PC-9 (cell line): ENCODE data around the gene DNAJB12. TPM values are rescaled to one million over a fixed set of nuclear protein-coding genes. Genes with fewer than 3 reads are reported as not detected.

Experiments
- BruUV-seq: library from RNA; stranded (reverse); fragments of 400-500 nt; replicated peaks from 2 replicates; lab custom pipeline; 2021; lab: Mats Ljungman, UMichigan
- CTCF ChIA-PET: fragments of 300-600 bp; sonication (Branson Sonifier 250); formaldehyde crosslinking; loops from one replicate; lab custom pipeline; 2022; ENCODE audit warnings: antibody characterized with exemption; lab: Charles Lee
- POLR2A ChIA-PET: fragments of 300-600 bp; sonication (Branson Sonifier 250); formaldehyde crosslinking; loops from one replicate; lab custom pipeline; 2022; ENCODE audit warnings: antibody characterized with exemption; ENCODE audit not compliant: unreplicated experiment; lab: Charles Lee
- DNase-seq, 2 experiments: peaks; one replicate each; pipeline versions ENCODE4 v3.0.0 to v3.0.0-alpha.2; 2015 to 2022; ENCODE audit warnings: mixed read lengths in 1 of 2
- H2AFZ ChIP-seq: fragments of 200-600 bp; sonication (generic); 2 replicates; pipeline ENCODE4 v1.8.1; 2017; ENCODE audit warnings: antibody characterized with exemption
- H3F3A ChIP-seq: fragments of 200-600 bp; sonication (generic); 2 replicates; pipeline ENCODE4 v1.8.1; 2017; ENCODE audit warnings: antibody characterized with exemption, mild to moderate bottlenecking, low read depth; ENCODE audit not compliant: insufficient read depth
- H3K27ac ChIP-seq: fragments of 200-600 bp; sonication (generic); 2 replicates; pipeline ENCODE4 v1.6.1; 2016; ENCODE audit warnings: mixed run types
- H3K27me3 ChIP-seq: fragments of 200-600 bp; sonication (generic); 2 replicates; pipeline ENCODE4 v1.6.1; 2016; ENCODE audit warnings: low read depth, mixed run types; ENCODE audit not compliant: insufficient read depth
- H3K36me3 ChIP-seq: fragments of 200-600 bp; sonication (generic); 2 replicates; pipeline ENCODE4 v1.6.1; 2016; ENCODE audit warnings: low read depth, mixed run types
- H3K4me1 ChIP-seq: fragments of 200-600 bp; sonication (generic); replicated peaks from 2 replicates; pipeline ENCODE4 v1.6.1; 2016; ENCODE audit warnings: mixed run types; ENCODE audit not compliant: insufficient read depth
- H3K4me2 ChIP-seq: fragments of 200-600 bp; sonication (generic); 2 replicates; pipeline ENCODE4 v1.6.1; 2017; ENCODE audit warnings: mixed run types
- H3K4me3 ChIP-seq: fragments of 200-600 bp; sonication (generic); 2 replicates; pipeline ENCODE4 v1.6.1; 2016; ENCODE audit warnings: mixed run types
- H3K79me2 ChIP-seq: fragments of 200-600 bp; sonication (generic); 2 replicates; pipeline ENCODE4 v1.6.1; 2017; ENCODE audit warnings: low read depth, mixed run types
- H3K9me2 ChIP-seq: fragments of 200-600 bp; sonication (generic); 2 replicates; pipeline ENCODE4 v1.8.1; 2017; ENCODE audit warnings: mild to moderate bottlenecking; ENCODE audit not compliant: insufficient read depth
- H3K9me3 ChIP-seq: fragments of 200-600 bp; sonication (generic); 2 replicates; pipeline ENCODE4 v1.8.1; 2016; ENCODE audit warnings: low read depth; ENCODE audit not compliant: insufficient read depth
- H4K20me1 ChIP-seq: fragments of 200-600 bp; sonication (generic); 2 replicates; pipeline ENCODE4 v1.8.1; 2017; ENCODE audit not compliant: insufficient read depth
- CTCF ChIP-seq: fragments of 200-600 bp; sonication (generic); conservative IDR thresholded peaks from 2 replicates; pipeline ENCODE4 v1.6.1; 2017; ENCODE audit warnings: mixed run types, antibody characterized with exemption, mild to moderate bottlenecking, moderate library complexity
- EZH2 ChIP-seq: fragments of 200-600 bp; sonication (generic); IDR thresholded peaks from 2 replicates; pipeline ENCODE4 v1.8.0; 2017; ENCODE audit warnings: antibody characterized with exemption, low read depth
- intact Hi-C: fragments of 100-400 bp; cut with micrococcal nuclease; formaldehyde crosslinking; loops from one replicate; pipeline ENCODE4 v1.10.0; 2022; ENCODE audit not compliant: unreplicated experiment
- total RNA-seq: library from RNA; stranded (reverse); gene quantifications from 2 replicates; pipeline ENCODE4 v1.2.3, GENCODE V29; 2021

DNAJB12 gene
- total RNA-seq, 1 experiment from 2014 or later: 46.9 TPM

GRCh38 chr10:72337722-72338121 lies 17.0 kb downstream of the DNAJB12 start:
- no TSS peak for BruUV-seq
- POLR2A ChIA-PET: interaction anchor here (0.6 to 0.7 kb wide), 3 partner anchors 12 to 389 kb away, joined by 4 to 6 read pairs (median 4); no protein-coding TSS in a partner anchor

GRCh38 chr10:72337039-72337629 lies 17.6 kb downstream of the DNAJB12 start:
- ChIA-PET POLR2A (interaction anchor here (0.6 to 0.7 kb wide), 2 partner anchors 64 to 388 kb away, joined by 4 read pairs; no protein-coding TSS in a partner anchor), CTCF (interaction anchor here (0.5 to 1.2 kb wide), 5 partner anchors 114 to 523 kb away, joined by 3 to 7 read pairs (median 3); no protein-coding TSS in a partner anchor)
- BruUV-seq: no TSS peak
- H4K20me1 ChIP-seq: no peaks in the 10 kb centered on the region
- no peaks in the 10 kb centered on the region for H3K9me2 ChIP-seq
- no peaks in the 10 kb centered on the region for H3K79me2 ChIP-seq
- H3K36me3 ChIP-seq: peaks cover 23% of the 10 kb centered on the region
- peak overlapping the region; percentile 34 for H3K4me2 ChIP-seq
- H3K27me3 ChIP-seq: no peaks in the 10 kb centered on the region
- peak; percentile 52 to 84 for DNase-seq
- H3K9me3 ChIP-seq: no peaks in the 10 kb centered on the region; the same call in 1 of the 2 replicates
- no peak overlapping the region for H3K4me3 ChIP-seq
- H2AFZ ChIP-seq: no peak overlapping the region
- TF ChIP-seq EZH2 (no peak), CTCF (peak; percentile 99)
- peaks cover 36% of the 10 kb centered on the region for H3F3A ChIP-seq
- intact Hi-C loops: loop anchor here (1.0 to 10.0 kb wide), 4 partner anchors 211 to 1022 kb away; partner anchors contain the start of gene SLC29A3
- no peak overlapping the region for H3K27ac ChIP-seq
- peaks cover 22% of the 10 kb centered on the region for H3K4me1 ChIP-seq

More at GRCh38 chr10:72337722-72338121, 17.0 kb downstream of the DNAJB12 start:
- Histone ChIP-seq H3K9me3 (no peaks in the 10 kb centered on the region; the same call in 1 of the 2 replicates), H3K79me2 (no peaks in the 10 kb centered on the region), H3K4me3 (no peak overlapping the region), H4K20me1 (no peaks in the 10 kb centered on the region), H3K27ac (no peak overlapping the region), H3K9me2 (no peaks in the 10 kb centered on the region), H2AFZ (no peak overlapping the region), H3K27me3 (no peaks in the 10 kb centered on the region), H3F3A (peaks cover 36% of the 10 kb centered on the region), H3K4me2 (no peak overlapping the region), H3K36me3 (peaks cover 23% of the 10 kb centered on the region), H3K4me1 (peaks cover 16% of the 10 kb centered on the region)
- CTCF ChIA-PET: interaction anchor here (0.5 to 1.2 kb wide), 8 partner anchors 50 to 523 kb away, joined by 3 to 7 read pairs (median 4); no protein-coding TSS in a partner anchor
- TF ChIP-seq EZH2 (no peak), CTCF (no peak)
- intact Hi-C loops: loop anchor here (1.0 to 10.0 kb wide), 4 partner anchors 211 to 1023 kb away; partner anchors contain the start of gene SLC29A3
- DNase-seq: no peak

- Histone ChIP-seq H3K9me2 (no peaks in the 10 kb centered on the region), H3K4me3 (no peak overlapping the region), H3K27me3 (no peaks in the 10 kb centered on the region), H3K27ac (no peak overlapping the region), H3K9me3 (no peaks in the 10 kb centered on the region; the same call in 1 of the 2 replicates), H3K4me2 (peak overlapping the region; percentile 34), H3K36me3 (peaks cover 23% of the 10 kb centered on the region), H3K4me1 (peaks cover 25% of the 10 kb centered on the region), H2AFZ (no peak overlapping the region), H4K20me1 (no peaks in the 10 kb centered on the region), H3K79me2 (no peaks in the 10 kb centered on the region), H3F3A (peaks cover 39% of the 10 kb centered on the region)
- POLR2A ChIA-PET: interaction anchor here (0.6 kb wide), 1 partner anchor 62 kb away, joined by 3 read pairs; no protein-coding TSS in a partner anchor
- intact Hi-C loops: loop anchor here (1.0 to 10.0 kb wide), 4 partner anchors 210 to 1022 kb away; partner anchors contain the start of gene SLC29A3
- no peak for TF ChIP-seq CTCF
- TF ChIP-seq EZH2: no peak
- BruUV-seq: no TSS peak
- CTCF ChIA-PET: interaction anchor here (0.5 to 1.1 kb wide), 5 partner anchors 288 to 524 kb away, joined by 3 to 7 read pairs (median 3); no protein-coding TSS in a partner anchor
- no peak for DNase-seq
Measured at GRCh38 chr10:72336259-72337038, 18.3 kb downstream of the DNAJB12 start.
